Urinary bladder (tissue), 4 donors: ENCODE data around the gene ALKBH2. TPM values are rescaled to one million over a fixed set of nuclear protein-coding genes. Genes with fewer than 3 reads are reported as not detected.
A peak's percentile ranks its signal among the peaks of the same experiment; 100 is the strongest.
"Not testable (repeated sequence)": the region's sequence is repeated elsewhere in the genome, so short reads cannot be mapped to it uniquely, and the experiment has no call there.

Source experiments
- DNase-seq: peaks from one replicate; pipeline ENCODE4 v3.0.0-alpha.2; 2015; ENCODE audit errors: extremely low spot score
- H3K27ac ChIP-seq: one replicate; pipeline ENCODE4 v1.5.1; 2013; ENCODE audit warnings: low read depth, mild to moderate bottlenecking, moderate library complexity
- H3K36me3 ChIP-seq: one replicate; pipeline ENCODE4 v1.6.1; 2013; ENCODE audit warnings: mild to moderate bottlenecking, moderate library complexity; ENCODE audit not compliant: insufficient read depth
- H3K4me1 ChIP-seq: one replicate; pipeline ENCODE4 v1.6.1; 2013; ENCODE audit warnings: mild to moderate bottlenecking, moderate library complexity; ENCODE audit not compliant: insufficient read depth
- H3K4me3 ChIP-seq: one replicate; pipeline ENCODE4 v1.5.1; 2013; ENCODE audit warnings: low read depth, low read length
- WGBS: extraction: QIAGEN DNeasy Blood & Tissue Kit; methylation state at CpG from one replicate; pipeline ENCODE4 v1.1.7; 2013; 5-methylcytosine and 5-hydroxymethylcytosine counted together
- polyA plus RNA-seq: library from polyadenylated mRNA; stranded (reverse); fragments of 200-250 nt; gene quantifications from one replicate; pipeline ENCODE4 v1.2.3, GENCODE V29; 2013
- small RNA-seq: library from RNA; depleted of rRNA; stranded (forward); fragments of <200 nt; gene quantifications from one replicate; pipeline ENCODE3, GENCODE V24; 2014
- total RNA-seq: library from RNA; depleted of rRNA; stranded (reverse); fragments of >200 nt; gene quantifications from one replicate; pipeline ENCODE4 v1.2.3, GENCODE V29; 2014
- donor health status: healthy with polysubstance abuse.
- donor health status: healthy.

ALKBH2 gene
- total and polyA plus RNA-seq, 2 donors, result 13.3 to 23.9 TPM

DNA sequence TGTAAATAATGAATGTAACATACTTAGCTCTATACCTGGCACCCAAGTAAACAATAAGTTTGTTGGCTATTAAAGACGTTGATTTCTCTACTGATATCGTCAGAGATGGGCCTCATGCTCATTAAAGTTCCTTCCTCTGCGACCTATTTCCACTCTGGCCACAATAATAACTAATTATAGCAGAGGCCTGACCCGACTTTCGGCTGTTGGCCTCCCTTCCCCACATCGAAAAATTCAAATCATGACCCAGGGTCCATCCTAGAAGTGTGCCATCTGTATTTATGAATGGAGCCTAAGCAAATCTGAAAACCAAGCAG, 41.2 kb downstream of the ALKBH2 start:
- no peak for DNase-seq
- H3K27ac ChIP-seq, result no peak overlapping the region
- H3K36me3 ChIP-seq, result no peaks in the 10 kb centered on the region
- H3K4me1 ChIP-seq, result no peaks in the 10 kb centered on the region
- 8% methylated on average over 6 of the region's 6 CpGs for WGBS
- H3K4me3 ChIP-seq, result peak overlapping the region; percentile 84

DNA sequence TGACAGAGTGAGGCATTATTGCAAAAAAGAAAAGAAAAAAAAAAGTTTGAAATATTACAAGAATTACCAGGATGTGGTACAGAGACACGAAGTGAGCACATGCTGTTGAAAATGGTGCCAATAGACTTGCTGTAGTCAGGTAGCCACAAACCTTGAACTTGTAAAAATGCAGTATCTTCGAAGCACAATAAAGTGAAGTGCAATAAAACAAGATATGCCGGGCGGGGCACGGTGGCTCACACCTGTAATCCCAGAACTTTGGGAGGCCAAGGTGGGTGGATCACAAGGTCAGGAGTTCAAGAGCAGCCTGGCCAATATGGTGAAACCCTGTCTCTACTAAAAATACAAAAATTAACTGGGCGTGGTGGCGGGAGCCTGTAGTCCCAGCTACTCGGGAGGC, 43.5 kb downstream of the ALKBH2 start:
- H3K4me3 ChIP-seq, H3K27ac ChIP-seq, DNase-seq, H3K4me1 ChIP-seq, H3K36me3 ChIP-seq: not testable (repeated sequence)
- 79% methylated on average over 8 of the region's 8 CpGs for WGBS

DNA sequence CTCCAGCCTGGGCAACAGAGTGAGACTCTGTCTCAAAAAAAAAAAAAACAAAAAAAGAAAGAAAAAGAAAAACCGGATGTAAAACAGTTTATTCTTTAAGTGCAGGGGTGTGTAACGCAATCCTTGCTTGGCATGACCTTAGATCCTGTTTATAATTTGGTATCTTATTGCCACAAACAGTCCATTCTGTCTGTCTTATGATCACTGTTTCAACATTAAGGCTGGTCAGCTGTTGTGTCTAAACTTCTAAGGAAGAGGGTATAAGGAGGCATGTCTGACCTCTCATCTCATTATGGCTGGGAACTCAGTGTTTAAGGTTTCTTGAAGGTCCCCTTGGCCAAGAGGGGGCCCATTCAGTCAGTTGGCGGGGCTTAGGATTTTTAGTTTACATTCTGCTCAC, 44.6 kb downstream of the ALKBH2 start:
- 75% methylated on average over 3 of the region's 3 CpGs for WGBS
- H3K4me1 ChIP-seq, H3K36me3 ChIP-seq, DNase-seq, H3K4me3 ChIP-seq, H3K27ac ChIP-seq: not testable (repeated sequence)

DNA sequence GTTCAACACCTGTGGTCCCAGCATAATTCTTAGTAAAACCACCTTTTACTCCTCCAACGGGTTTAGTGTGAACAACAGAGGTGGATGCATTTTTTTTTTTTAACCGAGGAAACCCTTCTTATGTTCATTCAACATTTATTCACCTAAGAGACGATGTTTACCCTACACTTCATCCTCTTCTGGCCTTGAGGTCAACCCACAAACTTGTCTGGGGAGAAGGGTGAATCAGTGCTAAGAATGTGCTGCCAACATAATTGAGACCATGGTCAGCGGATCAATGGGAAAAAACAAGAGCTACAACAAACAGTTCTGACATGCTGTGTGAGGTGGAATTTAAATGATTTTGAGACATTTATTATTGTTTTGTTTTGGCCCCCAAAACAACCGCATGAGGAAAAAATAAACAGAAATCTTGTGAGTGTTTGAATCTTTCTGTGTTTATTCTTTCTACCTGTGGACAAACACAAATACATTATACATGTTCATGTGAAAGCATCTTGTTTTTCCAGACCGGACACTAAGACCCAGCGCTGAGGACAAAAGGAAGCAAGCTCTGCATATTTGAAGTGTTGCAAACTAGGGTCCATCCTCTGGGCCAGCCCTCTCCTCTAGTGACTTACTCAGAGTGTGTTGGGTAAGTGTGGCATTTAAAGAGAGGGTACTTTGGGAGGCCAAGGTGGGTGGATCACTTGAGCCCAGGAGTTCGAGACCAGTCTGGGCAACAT, 46.0 kb downstream of the ALKBH2 start:
- WGBS, result 76% methylated on average over 8 of the region's 8 CpGs
- no peak overlapping the region for H3K27ac ChIP-seq
- DNase-seq, result no peak
- H3K36me3 ChIP-seq, result no peaks in the 10 kb centered on the region
- no peaks in the 10 kb centered on the region for H3K4me1 ChIP-seq
- no peak overlapping the region for H3K4me3 ChIP-seq

DNA sequence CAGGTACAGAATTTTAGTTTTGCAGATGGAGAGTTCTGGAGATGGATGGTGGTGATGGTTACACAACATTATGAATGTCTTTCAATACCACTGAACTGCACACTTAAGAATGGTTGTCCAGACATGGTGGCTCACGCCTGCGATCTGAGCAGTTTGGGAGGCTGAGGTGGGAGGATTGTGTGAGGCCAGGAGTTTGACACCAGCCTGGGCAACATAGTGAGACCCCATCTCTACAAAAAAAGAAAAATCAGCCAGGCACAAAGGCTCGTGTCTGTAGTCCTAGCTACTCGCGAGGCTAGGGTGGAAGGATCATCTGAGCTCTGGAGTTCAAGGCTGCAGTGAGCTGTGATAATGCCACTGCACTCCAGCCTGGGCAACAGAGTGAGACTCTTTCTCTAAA, 49.0 kb downstream of the ALKBH2 start:
- no peak overlapping the region for H3K4me3 ChIP-seq
- DNase-seq, result no peak
- 84% methylated on average over 5 of the region's 5 CpGs for WGBS
- H3K4me1 ChIP-seq, result no peaks in the 10 kb centered on the region
- H3K36me3 ChIP-seq, result no peaks in the 10 kb centered on the region
- H3K27ac ChIP-seq, result no peak overlapping the region

Small RNA genes within 50 kb of the gene (small RNA-seq; reads per million reads assigned to genes)
- gene RNA5SP372, result not detected

Other genes with a start within 250 kb of the ALKBH2 start
- 12.2 TPM for gene SSH1, start 235.9 kb downstream of the ALKBH2 start, total RNA-seq
- 12.5 TPM for gene SSH1, start 235.9 kb downstream of the ALKBH2 start, polyA plus RNA-seq
- gene DAO, start 213.4 kb downstream of the ALKBH2 start, total RNA-seq, result not detected
- gene DAO, start 213.4 kb downstream of the ALKBH2 start, polyA plus RNA-seq, result not detected
- gene SVOP, start 72.4 kb downstream of the ALKBH2 start, total RNA-seq, result 0.48 TPM
- gene SVOP, start 72.4 kb downstream of the ALKBH2 start, polyA plus RNA-seq, result 0.13 TPM
- 13.9 TPM for gene USP30, start 40.9 kb downstream of the ALKBH2 start, total RNA-seq
- 11.5 TPM for gene USP30, start 40.9 kb downstream of the ALKBH2 start, polyA plus RNA-seq
- gene UNG, start 4.1 kb upstream of the ALKBH2 start, total RNA-seq, result 21.4 TPM
- 17.6 TPM for gene UNG, start 4.1 kb upstream of the ALKBH2 start, polyA plus RNA-seq
- 34.5 TPM for gene ACACB, start 23.1 kb upstream of the ALKBH2 start, total RNA-seq
- gene ACACB, start 23.1 kb upstream of the ALKBH2 start, polyA plus RNA-seq, result 53.5 TPM
- gene FOXN4, start 215.8 kb upstream of the ALKBH2 start, total RNA-seq, result not detected
- gene FOXN4, start 215.8 kb upstream of the ALKBH2 start, polyA plus RNA-seq, result not detected